M059J (cell line): ENCODE measurements around the gene RELB. TPM values are rescaled to one million over a fixed set of nuclear protein-coding genes. Genes with fewer than 3 reads are reported as not detected.
"Not testable (repeated sequence)": the region's sequence is repeated elsewhere in the genome, so short reads cannot be mapped to it uniquely, and the experiment has no call there.

Experiments
- DNase-seq: peaks from one replicate; pipeline ENCODE4 v3.0.0-alpha.2; 2012; ENCODE audit warnings: low read depth
- total RNA-seq: library from RNA; depleted of rRNA; stranded (reverse); fragments of >200 nt; shearing (Covaris generic); gene quantifications from 2 replicates; pipeline ENCODE4 v1.2.3, GENCODE V29; 2014

RELB gene
- total RNA-seq, 1 experiment from 2014 or later: 4.9 TPM

- no peak for DNase-seq
Measured at GRCh38 chr19:44987148-44987675, 14.1 kb upstream of the RELB start.

- no peak for DNase-seq
Measured at GRCh38 chr19:44988273-44988672, 13.0 kb upstream of the RELB start.

- DNase-seq: peak; percentile 45
Measured at GRCh38 chr19:44988896-44989556, 12.2 kb upstream of the RELB start.

DNA sequence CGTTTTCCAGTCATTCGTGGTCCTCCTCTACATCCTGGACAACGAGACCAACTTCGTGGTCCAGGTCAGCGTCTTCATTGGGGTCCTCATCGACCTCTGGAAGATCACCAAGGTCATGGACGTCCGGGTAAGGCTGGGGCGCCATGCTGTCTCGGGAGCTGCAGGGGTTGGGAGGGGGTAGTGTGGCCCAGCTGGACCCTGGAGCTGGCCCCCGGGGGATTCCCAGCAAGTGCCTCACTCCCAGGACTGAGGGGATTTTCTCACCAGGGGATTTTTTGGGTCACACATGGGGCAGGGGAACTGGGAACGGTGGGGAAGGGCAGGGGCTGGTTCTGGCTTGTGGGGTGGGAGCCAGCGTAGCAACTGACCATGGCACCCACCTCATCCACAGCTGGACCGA lies 10.8 kb upstream of the RELB start:
- DNase-seq: no peak

DNA sequence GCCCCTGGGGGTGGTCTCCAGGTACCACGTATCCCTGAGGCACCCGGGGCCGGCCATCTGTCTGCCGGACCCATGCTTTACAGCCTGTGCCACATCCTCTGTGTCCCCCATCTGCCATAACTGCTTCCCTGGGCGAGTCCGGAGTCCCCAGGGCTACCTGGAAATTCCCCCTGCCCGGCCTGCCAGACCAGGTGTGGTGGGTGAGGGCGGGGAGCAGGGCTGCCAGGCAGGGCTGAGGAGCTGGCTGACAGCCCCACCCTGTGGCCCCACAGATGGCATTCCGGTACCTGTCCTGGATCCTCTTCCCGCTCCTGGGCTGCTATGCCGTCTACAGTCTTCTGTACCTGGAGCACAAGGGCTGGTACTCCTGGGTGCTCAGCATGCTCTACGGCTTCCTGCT lies 10.3 kb upstream of the RELB start:
- DNase-seq: no peak

GRCh38 chr19:44992336-44993163 lies 8.7 kb upstream of the RELB start:
- no peak for DNase-seq

DNA sequence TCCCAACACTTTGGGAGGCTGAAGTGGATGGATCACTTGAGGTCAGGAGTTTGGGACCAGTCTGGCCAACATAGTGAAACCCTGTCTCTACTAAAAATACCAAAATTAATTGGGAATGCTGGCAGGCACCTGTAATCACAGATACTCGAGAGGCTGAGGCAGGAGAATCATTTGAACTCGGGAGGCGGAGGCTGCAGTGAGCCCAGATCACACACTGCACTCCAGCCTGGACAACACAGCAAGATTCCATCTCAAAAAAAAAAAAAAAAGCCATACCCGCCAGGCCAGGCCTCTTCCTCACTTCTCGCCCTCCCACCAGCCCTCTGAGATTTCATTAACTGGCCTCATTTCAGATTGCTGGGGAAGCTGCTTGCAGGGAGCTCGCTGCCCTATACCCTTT lies 7.7 kb upstream of the RELB start:
- DNase-seq: no peak

DNA sequence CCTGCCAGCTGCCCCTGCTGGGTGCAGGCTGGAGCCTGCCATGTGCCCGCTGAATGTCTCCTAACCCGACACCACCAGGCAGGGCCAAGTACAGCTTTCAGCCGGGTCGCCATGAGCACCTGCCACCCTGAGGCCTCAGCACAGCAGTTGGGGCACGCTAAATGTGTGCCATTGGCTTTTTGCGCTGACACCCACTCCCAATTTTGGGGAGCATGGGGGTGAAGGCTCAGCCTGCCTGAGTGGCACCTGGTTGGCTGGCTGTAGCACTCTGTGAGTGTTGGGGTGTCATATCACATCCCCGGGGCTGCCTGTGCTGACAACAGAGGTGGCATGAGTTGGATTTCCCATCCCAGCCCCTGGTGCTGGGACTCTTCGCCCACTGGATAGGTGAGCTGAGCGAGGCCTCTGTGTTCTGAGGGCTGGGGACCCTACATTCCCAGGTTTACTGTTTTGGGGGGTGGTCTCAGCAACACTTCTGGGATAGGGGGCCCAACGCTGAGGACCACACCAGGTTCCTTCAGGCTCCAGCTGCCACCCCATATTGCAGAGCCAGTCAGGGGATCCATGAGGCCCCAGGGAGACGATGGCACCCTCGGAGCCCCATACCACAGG lies 7.2 kb upstream of the RELB start:
- DNase-seq: no peak

DNA sequence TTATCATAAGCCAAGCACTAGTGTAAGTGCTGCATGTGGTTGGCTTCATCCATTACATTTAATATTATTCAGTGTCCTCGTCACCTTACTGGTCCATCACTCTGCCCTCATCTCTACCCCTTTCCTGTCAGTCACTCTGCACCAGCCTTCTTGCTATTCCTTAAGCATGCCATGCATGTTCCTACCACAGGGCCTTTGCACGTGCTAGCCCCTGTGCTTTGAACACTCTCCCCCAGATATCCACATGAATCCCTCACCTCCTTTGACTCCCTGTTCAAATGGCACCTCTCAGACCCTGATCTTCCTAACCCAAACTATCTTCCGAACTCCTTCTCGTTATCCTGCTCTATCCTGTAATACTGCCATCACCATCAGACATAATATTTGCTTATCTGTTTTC lies 3.2 kb upstream of the RELB start:
- peak; percentile 18 for DNase-seq

- not testable (repeated sequence) for DNase-seq
Measured at GRCh38 chr19:44999131-44999925, 1.9 kb upstream of the RELB start.

DNA sequence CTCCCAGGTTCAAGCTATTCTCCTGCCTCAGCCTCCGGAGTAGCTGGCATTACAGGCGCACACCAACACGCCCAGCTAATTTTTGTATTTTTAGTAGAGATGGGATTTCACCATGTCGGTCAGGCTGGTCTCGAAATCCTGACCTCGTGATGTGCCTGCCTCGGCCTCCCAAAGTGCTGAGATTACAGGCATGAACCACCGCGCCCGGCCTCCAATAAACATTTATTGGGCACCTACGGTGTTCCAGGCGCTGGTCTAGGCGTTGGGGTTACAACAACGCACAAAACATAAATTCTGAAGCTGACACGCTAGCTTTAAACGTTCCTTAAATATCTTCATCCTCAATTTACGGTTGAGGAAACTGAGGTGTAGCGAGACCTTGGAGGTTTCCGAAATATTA lies 599 bp upstream of the RELB start:
- DNase-seq: not testable (repeated sequence)

DNA sequence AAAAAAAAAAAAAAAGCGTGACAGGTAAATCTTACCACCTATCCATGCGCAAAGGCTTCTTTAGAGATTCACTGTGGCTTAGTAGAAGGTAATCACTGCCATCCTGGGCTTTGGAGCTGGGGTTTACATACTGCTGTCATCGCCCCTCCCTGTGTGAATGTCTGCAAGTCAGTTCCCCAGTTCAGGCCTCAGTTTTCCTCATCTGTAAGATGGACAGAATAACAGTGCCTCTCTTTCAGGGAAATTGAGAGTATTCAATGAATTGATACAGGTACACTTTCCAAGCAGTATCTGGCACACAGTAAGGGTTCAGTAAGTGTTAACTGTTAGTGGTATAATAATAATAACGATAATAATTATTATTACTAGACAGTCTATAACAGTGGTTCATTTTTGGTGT lies 2.2 kb downstream of the RELB start:
- DNase-seq: no peak

DNA sequence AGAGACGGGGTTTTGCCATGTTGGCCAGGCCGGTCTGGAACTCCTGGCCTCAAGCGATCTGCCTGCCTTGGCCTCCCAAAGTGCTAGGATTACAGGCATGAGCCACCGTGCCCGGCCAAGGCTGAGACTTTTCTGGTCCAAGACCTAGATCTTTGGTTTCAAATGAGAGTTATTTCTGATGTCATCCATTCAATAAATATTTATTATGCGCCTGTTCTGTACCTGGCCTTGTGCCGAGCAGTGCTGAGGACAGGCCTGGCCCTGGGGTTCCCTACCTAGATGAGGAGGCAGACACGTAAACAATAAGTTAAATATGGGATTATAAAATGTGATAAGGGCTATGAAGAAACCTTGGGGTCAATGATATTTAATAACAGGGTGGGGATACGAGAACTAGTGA lies 4.5 kb downstream of the RELB start:
- no peak for DNase-seq

DNA sequence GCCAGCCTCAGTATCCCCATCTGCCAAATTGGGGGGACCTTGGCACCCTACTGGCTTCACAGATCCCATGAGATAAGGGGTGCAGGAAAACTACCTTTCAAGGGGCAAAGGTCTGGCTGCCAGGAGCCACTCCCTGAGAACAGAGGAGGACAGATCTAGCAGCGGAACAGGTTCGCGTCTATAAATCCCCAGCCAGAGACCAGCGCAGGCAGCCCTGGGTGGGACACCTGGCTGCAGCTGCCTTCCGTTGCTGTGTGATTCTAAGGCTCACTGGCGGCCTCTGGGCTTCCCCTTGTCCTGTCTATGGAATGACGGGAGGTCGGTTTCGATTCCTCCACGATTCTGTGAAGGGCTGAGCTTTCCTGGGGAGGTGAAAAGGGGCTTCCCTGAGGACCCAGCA lies 7.3 kb downstream of the RELB start:
- DNase-seq: no peak

GRCh38 chr19:45009625-45010255 lies 8.5 kb downstream of the RELB start:
- no peak for DNase-seq

DNA sequence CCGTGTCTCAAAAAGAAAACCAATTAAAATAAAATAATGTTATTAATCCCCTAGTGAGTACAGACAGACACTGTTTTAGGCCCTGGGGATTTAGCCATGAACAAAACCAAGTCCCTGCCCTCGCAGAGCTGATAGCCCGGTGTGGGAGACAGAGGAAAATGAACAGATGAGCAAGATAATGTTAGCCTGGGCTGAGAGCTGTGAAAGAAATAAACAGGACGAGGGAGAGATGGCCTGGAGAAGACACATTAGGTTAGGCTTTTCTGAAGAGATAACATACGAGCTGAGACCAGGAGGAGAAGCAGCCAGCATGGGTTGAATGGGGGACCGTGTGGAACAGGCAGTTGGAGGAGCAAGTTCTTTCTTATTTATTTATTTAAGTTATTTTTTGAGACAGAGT lies 9.0 kb downstream of the RELB start:
- DNase-seq: no peak

- no peak for DNase-seq
Measured at GRCh38 chr19:45011959-45012358, 10.7 kb downstream of the RELB start.

- peak; percentile 80 for DNase-seq
Measured at GRCh38 chr19:45016388-45017314, 15.4 kb downstream of the RELB start.

GRCh38 chr19:45019187-45019586 lies 17.9 kb downstream of the RELB start:
- DNase-seq: no peak

- no peak for DNase-seq
Measured at GRCh38 chr19:45020071-45020470, 18.8 kb downstream of the RELB start.
